ENCODE results near the gene TXN2.

TXN2 gene

GRCh38 chr22:36492109-36492508, 10.7 kb upstream of the TXN2 start:
- intact Hi-C loops (cut with DNase I; ENCODE audit: low total_unique reads) = no loop called here
- H3K27ac ChIP-seq = no peak overlapping the region
- H3K9me3 ChIP-seq = no peaks in the 10 kb centered on the region
- no peak overlapping the region for H3K4me3 ChIP-seq
- H3K36me3 ChIP-seq = peaks cover 7 to 76% (median 22%) of the 10 kb centered on the region in 3 donors
- TF ChIP-seq CTCF (IDR thresholded peaks at IDR 0.05) = no peak
- no peak for DNase-seq
- no peaks in the 10 kb centered on the region for H3K4me1 ChIP-seq
- H3K27me3 ChIP-seq = no peaks in the 10 kb centered on the region

- no peaks in the 10 kb centered on the region for H3K4me1 ChIP-seq
- no peak for TF ChIP-seq CTCF (IDR thresholded peaks at IDR 0.05)
- H3K27ac ChIP-seq = no peak overlapping the region
- H3K9me3 ChIP-seq = no peaks in the 10 kb centered on the region
- no peak for DNase-seq
- H3K4me3 ChIP-seq = no peak overlapping the region
- peaks cover 7 to 66% (median 16%) of the 10 kb centered on the region in 3 donors for H3K36me3 ChIP-seq
- intact Hi-C loops (cut with DNase I; ENCODE audit: low total_unique reads) = loop anchor here (2.0 kb wide), 1 partner anchor 298 kb away; no protein-coding TSS in a partner anchor
- no peaks in the 10 kb centered on the region for H3K27me3 ChIP-seq
These were observed 9.7 kb upstream of the TXN2 start for GRCh38 chr22:36491155-36491554.

GRCh38 chr22:36486619-36487384, 5.4 kb upstream of the TXN2 start:
- intact Hi-C loops (cut with DNase I; ENCODE audit: low total_unique reads) = no loop called here
- Histone ChIP-seq H3K4me3 (no peak overlapping the region), H3K4me1 (peaks cover 0 to 5% (median 2%) of the 10 kb centered on the region in 4 donors), H3K36me3 (peaks cover 7 to 32% (median 14%) of the 10 kb centered on the region in 3 donors), H3K27ac (no peak overlapping the region), H3K9me3 (no peaks in the 10 kb centered on the region), H3K27me3 (no peaks in the 10 kb centered on the region)
- TF ChIP-seq CTCF (IDR thresholded peaks at IDR 0.05) = peak; percentile 66 to 69
- DNase-seq = no peak

- Histone ChIP-seq H3K4me3 (peak overlapping the region; percentile 82 to 85), H3K9me3 (no peaks in the 10 kb centered on the region), H3K27me3 (no peaks in the 10 kb centered on the region), H3K4me1 (peaks cover 4 to 15% (median 13%) of the 10 kb centered on the region in 4 donors), H3K27ac (peak overlapping the region; percentile 92 to 99), H3K36me3 (peaks cover 23 to 45% (median 39%) of the 10 kb centered on the region in 3 donors)
- DNase-seq = no peak
- no peak for TF ChIP-seq CTCF (IDR thresholded peaks at IDR 0.05)
- intact Hi-C loops (cut with DNase I; ENCODE audit: low total_unique reads) = no loop called here
These were observed 473 bp downstream of the TXN2 start for GRCh38 chr22:36480941-36481392.

- H3K27me3 ChIP-seq = no peaks in the 10 kb centered on the region
- peaks cover 4 to 24% (median 14%) of the 10 kb centered on the region in 4 donors for H3K4me1 ChIP-seq
- no peak for TF ChIP-seq CTCF (IDR thresholded peaks at IDR 0.05)
- H3K9me3 ChIP-seq = no peaks in the 10 kb centered on the region
- DNase-seq = no peak
- no peak overlapping the region for H3K27ac ChIP-seq
- no peak overlapping the region for H3K4me3 ChIP-seq
- intact Hi-C loops (cut with DNase I; ENCODE audit: low total_unique reads) = no loop called here
- H3K36me3 ChIP-seq = peaks cover 36 to 65% (median 58%) of the 10 kb centered on the region in 3 donors
These were observed 2.5 kb downstream of the TXN2 start for GRCh38 chr22:36478966-36479365.

All from tibial artery (tissue), 4 donors.